Nephron progenitor cell (in vitro differentiated cells): Measurements from ENCODE around the gene EIF4H.

ENCODE experiments used
- DNase-seq: peaks from one replicate; pipeline ENCODE4 v3.0.0; 2021
- H3K27ac Mint-ChIP-seq: 2 replicates; pipeline ENCODE4 v1.8.0; 2021; ENCODE audit warnings: mild to moderate bottlenecking, moderate library complexity, mixed read lengths
- H3K27me3 Mint-ChIP-seq: 2 replicates; pipeline ENCODE4 v1.8.0; 2021; ENCODE audit warnings: mild to moderate bottlenecking, low read depth, mixed read lengths; ENCODE audit not compliant: poor library complexity
- H3K36me3 Mint-ChIP-seq: 2 replicates; pipeline ENCODE4 v1.8.0; 2021; ENCODE audit warnings: low read depth, mixed read lengths
- H3K4me1 Mint-ChIP-seq: 2 replicates; pipeline ENCODE4 v1.8.0; 2021; ENCODE audit warnings: mixed read lengths
- H3K4me3 Mint-ChIP-seq: 2 replicates; pipeline ENCODE4 v1.8.0; 2021; ENCODE audit warnings: mild to moderate bottlenecking, moderate library complexity, mixed read lengths
- H3K9me3 Mint-ChIP-seq: 2 replicates; pipeline ENCODE4 v1.8.0; 2021; ENCODE audit warnings: mild to moderate bottlenecking, moderate library complexity, mixed read lengths
- CTCF ChIP-seq: fragments of 200-600 bp; sonication (generic); IDR thresholded peaks from 2 replicates; pipeline ENCODE4 v1.5.0; 2021; ENCODE audit warnings: antibody characterized with exemption

EIF4H gene

GRCh38 chr7:74236284-74236683 lies 62.1 kb downstream of the EIF4H start:
- H3K36me3 Mint-ChIP-seq = peaks cover 61% of the 10 kb centered on the region
- no peak for DNase-seq

GRCh38 chr7:74240482-74240881 lies 66.3 kb downstream of the EIF4H start:
- Mint-ChIP-seq H3K27me3 (no peaks in the 10 kb centered on the region), H3K27ac (no peak overlapping the region), H3K4me1 (peaks cover 17% of the 10 kb centered on the region), H3K9me3 (no peaks in the 10 kb centered on the region), H3K36me3 (peaks cover 53% of the 10 kb centered on the region), H3K4me3 (no peak overlapping the region)
- no peak for TF ChIP-seq CTCF
- no peak for DNase-seq

More at GRCh38 chr7:74236284-74236683, 62.1 kb downstream of the EIF4H start:
- no peak overlapping the region for H3K27ac Mint-ChIP-seq
- H3K4me3 Mint-ChIP-seq = no peak overlapping the region
- peaks cover 2% of the 10 kb centered on the region for H3K4me1 Mint-ChIP-seq
- no peak for TF ChIP-seq CTCF
- no peaks in the 10 kb centered on the region for H3K27me3 Mint-ChIP-seq
- H3K9me3 Mint-ChIP-seq = no peaks in the 10 kb centered on the region

DNA sequence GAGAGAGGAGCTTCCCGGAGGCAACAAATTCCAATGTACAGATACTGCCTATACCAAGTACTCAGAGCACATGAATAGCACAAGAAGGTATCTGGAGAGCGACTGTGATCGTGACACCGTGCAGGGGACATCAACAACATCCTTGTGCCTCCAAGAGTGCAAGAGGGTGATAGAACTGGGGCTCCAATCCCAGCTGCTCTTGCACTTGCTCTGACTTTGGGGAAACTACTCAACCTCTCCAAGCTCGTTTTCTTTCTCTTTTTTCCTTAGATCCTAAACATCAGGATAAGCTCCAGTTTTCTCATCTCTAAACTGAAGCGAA lies 67.9 kb downstream of the EIF4H start:
- H3K4me3 Mint-ChIP-seq = peak overlapping the region; percentile 16
- no peak for TF ChIP-seq CTCF
- H3K9me3 Mint-ChIP-seq = no peaks in the 10 kb centered on the region
- peaks cover 17% of the 10 kb centered on the region for H3K4me1 Mint-ChIP-seq
- peak overlapping the region; percentile 96 for H3K27ac Mint-ChIP-seq
- H3K36me3 Mint-ChIP-seq = peaks cover 49% of the 10 kb centered on the region
- no peak for DNase-seq
- H3K27me3 Mint-ChIP-seq = no peaks in the 10 kb centered on the region

- Mint-ChIP-seq H3K4me1 (peaks cover 12% of the 10 kb centered on the region), H3K27ac (no peak overlapping the region), H3K9me3 (no peaks in the 10 kb centered on the region), H3K4me3 (no peak overlapping the region), H3K27me3 (no peaks in the 10 kb centered on the region), H3K36me3 (peaks cover 68% of the 10 kb centered on the region)
- no peak for TF ChIP-seq CTCF
- DNase-seq = no peak
Observed at GRCh38 chr7:74246497-74246896, 72.3 kb downstream of the EIF4H start.
